ENCODE results near the gene UGCG.
"Not testable (repeated sequence)": the region's sequence is repeated elsewhere in the genome, so short reads cannot be mapped to it uniquely, and the experiment has no call there.

The UGCG gene

GRCh38 chr9:111872886-111873285 is 23.7 kb upstream of the UGCG start:
- TF ChIP-seq, protein P1, sequence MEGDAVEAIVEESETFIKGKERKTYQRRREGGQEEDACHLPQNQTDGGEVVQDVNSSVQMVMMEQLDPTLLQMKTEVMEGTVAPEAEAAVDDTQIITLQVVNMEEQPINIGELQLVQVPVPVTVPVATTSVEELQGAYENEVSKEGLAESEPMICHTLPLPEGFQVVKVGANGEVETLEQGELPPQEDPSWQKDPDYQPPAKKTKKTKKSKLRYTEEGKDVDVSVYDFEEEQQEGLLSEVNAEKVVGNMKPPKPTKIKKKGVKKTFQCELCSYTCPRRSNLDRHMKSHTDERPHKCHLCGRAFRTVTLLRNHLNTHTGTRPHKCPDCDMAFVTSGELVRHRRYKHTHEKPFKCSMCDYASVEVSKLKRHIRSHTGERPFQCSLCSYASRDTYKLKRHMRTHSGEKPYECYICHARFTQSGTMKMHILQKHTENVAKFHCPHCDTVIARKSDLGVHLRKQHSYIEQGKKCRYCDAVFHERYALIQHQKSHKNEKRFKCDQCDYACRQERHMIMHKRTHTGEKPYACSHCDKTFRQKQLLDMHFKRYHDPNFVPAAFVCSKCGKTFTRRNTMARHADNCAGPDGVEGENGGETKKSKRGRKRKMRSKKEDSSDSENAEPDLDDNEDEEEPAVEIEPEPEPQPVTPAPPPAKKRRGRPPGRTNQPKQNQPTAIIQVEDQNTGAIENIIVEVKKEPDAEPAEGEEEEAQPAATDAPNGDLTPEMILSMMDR (IDR thresholded peaks at IDR 0.05; ENCODE audit: low read depth, low read length, missing control alignments), result no peak
- no peak overlapping the region for H3K4me3 ChIP-seq (ENCODE audit: low read depth, low read length)
- in situ Hi-C loops (cut with HindIII; ENCODE audit: low sequenced_read_pairs), result no loop called here
- no peak for DNase-seq (ENCODE audit: low read depth)

GRCh38 chr9:111873901-111874300 is 22.7 kb upstream of the UGCG start:
- DNase-seq (ENCODE audit: low read depth), result no peak
- TF ChIP-seq, protein P1 (IDR thresholded peaks at IDR 0.05; ENCODE audit: low read depth, low read length, missing control alignments), result no peak
- in situ Hi-C loops (cut with HindIII; ENCODE audit: low sequenced_read_pairs), result no loop called here
- no peak overlapping the region for H3K4me3 ChIP-seq (ENCODE audit: low read depth, low read length)

- TF ChIP-seq, protein P1 (IDR thresholded peaks at IDR 0.05; ENCODE audit: low read depth, low read length, missing control alignments), result no peak
- DNase-seq (ENCODE audit: low read depth), result no peak
- no peak overlapping the region for H3K4me3 ChIP-seq (ENCODE audit: low read depth, low read length)
- in situ Hi-C loops (cut with HindIII; ENCODE audit: low sequenced_read_pairs), result no loop called here
Measured at GRCh38 chr9:111874500-111874899, 22.1 kb upstream of the UGCG start.

DNA sequence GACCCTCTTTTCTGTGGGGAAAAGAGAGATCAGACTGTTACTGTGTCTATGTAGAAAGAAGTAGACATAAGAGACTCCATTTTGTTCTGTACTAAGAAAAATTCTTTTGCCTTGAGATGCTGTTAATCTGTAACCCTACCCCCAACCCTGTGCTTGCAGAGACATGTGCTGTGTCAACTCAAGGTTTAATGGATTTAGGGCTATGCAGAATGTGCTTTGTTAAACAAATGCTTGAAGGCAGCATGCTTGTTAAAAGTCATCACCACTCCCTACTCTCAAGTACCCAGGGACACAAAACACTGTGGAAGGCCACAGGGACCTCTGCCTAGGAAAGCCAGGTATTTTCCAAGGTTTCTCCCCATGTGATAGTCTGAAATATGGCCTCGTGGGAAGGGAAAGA is 21.3 kb upstream of the UGCG start:
- DNase-seq (ENCODE audit: low read depth); in situ Hi-C loops (cut with HindIII; ENCODE audit: low sequenced_read_pairs): not testable (repeated sequence)

DNA sequence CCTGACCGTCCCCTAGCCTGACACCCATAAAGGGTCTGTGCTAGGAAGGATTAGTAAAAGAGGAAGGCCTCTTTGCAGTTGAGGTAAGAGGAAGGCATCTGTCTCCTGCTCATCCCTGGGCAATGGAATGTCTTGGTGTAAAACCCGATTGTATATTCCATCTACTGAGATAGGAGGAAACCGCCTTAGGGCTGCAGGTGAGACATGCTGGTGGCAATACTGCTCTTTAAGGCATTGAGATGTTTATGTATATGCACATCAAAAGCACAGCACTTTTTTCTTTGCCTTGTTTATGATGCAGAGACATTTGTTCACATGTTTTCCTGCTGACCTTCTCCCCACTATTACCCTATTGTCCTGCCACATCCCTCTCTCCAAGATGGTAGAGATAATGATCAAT is 20.9 kb upstream of the UGCG start:
- DNase-seq (ENCODE audit: low read depth); H3K4me3 ChIP-seq (ENCODE audit: low read depth, low read length); in situ Hi-C loops (cut with HindIII; ENCODE audit: low sequenced_read_pairs): not testable (repeated sequence)

More for the DNA sequence above, 21.3 kb upstream of the UGCG start:
- not testable (repeated sequence) for H3K4me3 ChIP-seq (ENCODE audit: low read depth, low read length)

DNA sequence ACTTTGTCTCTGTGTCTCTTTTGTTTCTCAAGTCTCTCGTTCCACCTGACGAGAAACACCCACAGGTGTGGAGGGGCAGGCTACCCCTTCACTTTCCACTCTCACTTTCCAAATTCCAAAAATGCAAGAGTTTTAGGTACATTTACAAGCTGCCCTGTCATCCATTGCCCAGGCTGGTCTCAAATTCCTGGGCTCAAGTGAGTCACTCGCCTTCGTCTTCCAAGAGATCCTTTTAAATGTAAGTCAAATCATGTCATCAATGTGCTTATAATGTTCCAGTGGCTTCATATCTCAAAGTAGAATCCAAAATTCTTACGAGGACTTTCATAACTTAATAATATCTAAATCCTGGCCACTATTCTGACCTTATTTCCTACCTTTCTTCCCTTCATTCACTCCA is 20.4 kb upstream of the UGCG start:
- in situ Hi-C loops (cut with HindIII; ENCODE audit: low sequenced_read_pairs), result no loop called here
- no peak for DNase-seq (ENCODE audit: low read depth)
- H3K4me3 ChIP-seq (ENCODE audit: low read depth, low read length), result no peak overlapping the region
- TF ChIP-seq, protein P1 (IDR thresholded peaks at IDR 0.05; ENCODE audit: low read depth, low read length, missing control alignments), result no peak

GRCh38 chr9:111877420-111877819 is 19.2 kb upstream of the UGCG start:
- in situ Hi-C loops (cut with HindIII; ENCODE audit: low sequenced_read_pairs), result no loop called here
- no peak for DNase-seq (ENCODE audit: low read depth)
- TF ChIP-seq, protein P1 (IDR thresholded peaks at IDR 0.05; ENCODE audit: low read depth, low read length, missing control alignments), result no peak
- H3K4me3 ChIP-seq (ENCODE audit: low read depth, low read length), result no peak overlapping the region

DNA sequence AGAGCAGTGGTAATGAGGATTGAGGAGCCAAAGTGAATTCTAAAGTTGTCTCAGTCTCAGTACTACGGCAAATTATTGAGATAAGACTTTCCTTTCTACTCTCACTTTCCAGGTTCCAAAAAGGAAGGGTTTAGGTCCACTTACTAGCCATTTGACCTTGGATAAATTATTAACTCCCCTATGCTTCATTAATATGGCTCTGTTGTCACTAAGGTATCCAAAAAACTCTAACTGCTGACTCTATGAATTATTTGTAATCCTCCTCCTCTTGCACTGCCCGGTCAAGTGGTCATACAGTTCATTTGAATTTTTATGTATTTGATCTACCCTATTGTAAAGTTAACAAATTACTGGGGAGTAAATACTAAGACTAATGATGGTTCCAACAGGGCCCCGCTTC is 17.7 kb upstream of the UGCG start:
- in situ Hi-C loops (cut with HindIII; ENCODE audit: low sequenced_read_pairs), result no loop called here
- TF ChIP-seq, protein P1 (IDR thresholded peaks at IDR 0.05; ENCODE audit: low read depth, low read length, missing control alignments), result no peak
- DNase-seq (ENCODE audit: low read depth), result no peak
- H3K4me3 ChIP-seq (ENCODE audit: low read depth, low read length), result no peak overlapping the region
